GM11168 (cell line): ENCODE data around the gene CAMK2B.
"Not testable (repeated sequence)": the region's sequence is repeated elsewhere in the genome, so short reads cannot be mapped to it uniquely, and the experiment has no call there.

Source experiments
- in situ Hi-C: fragments of 300-500 bp; cut with MboI; formaldehyde crosslinking; loops from one replicate; pipeline ENCODE4 v1.12.0; 2022; ENCODE audit warnings: low sequenced_read_pairs; ENCODE audit not compliant: unreplicated experiment

Gene CAMK2B

DNA sequence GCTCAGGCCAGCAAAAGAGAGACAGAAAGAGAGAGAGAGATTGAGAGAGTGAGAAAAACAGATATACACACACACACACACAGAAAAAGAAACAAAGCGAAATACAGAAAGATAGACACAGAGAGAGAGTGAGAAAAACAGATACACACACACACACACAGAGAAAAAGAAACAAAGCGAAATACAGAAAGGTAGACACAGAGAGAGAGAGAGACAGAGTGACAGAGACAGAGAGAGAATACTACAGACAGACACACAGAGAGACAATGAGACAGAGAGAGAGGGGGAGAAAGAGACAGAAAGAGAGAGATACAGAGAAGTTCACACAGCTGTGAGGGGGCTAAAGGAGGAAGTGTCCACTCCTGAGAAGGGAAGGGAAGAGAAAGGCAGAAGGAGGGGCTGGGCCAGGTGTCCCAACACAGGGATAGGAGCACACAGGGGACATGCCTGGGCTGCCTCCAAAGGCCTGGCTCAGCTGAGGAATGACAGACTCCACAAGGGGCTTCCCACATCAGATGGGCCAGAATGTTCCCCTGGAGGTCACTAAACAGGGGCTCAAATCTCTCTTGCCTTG is 140.4 kb downstream of the CAMK2B start:
- in situ Hi-C loops, result no loop called here

GRCh38 chr7:44184206-44184872 is 141.1 kb downstream of the CAMK2B start:
- in situ Hi-C loops, result no loop called here

DNA sequence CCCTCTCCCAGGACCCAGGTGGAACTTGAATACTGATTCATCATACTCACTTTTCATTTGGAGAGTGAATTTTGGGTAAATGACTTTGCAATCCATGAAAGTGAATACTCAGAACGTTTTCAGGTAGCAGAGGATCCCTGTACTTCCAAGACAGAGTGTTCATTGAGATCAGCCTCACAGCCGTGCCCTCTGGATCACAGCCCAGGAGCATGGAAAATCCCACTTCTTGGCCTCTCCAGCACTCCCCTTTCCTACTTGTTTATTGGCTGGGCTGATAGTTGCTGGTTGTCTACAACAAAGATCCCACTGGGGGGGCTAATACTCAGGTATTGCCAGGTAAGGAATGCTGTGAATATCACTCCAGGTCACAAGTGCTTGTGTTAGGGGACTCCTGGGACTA is 142.0 kb downstream of the CAMK2B start:
- in situ Hi-C loops, result no loop called here

DNA sequence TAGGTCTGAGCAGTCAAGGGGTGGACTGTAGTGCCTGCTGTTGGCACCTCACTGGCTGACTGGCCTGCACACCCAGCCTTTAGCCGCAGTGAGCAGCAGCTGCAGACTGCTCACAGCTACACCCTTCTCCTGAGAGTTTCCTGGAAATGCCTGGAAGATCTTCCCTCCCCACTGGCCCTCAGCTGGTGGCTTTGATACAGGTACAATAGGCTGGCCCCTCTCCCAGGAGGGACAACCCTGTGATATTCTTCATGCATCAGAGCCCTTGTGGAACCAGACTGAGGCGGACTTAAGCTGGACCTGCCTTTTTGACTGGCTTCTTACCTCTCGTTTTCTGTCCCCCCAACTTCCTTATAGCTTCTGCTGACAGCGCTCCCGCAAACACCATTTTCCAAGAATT is 142.6 kb downstream of the CAMK2B start:
- in situ Hi-C loops, result no loop called here

- in situ Hi-C loops, result no loop called here
Observed at GRCh38 chr7:44180631-44181030, 144.8 kb downstream of the CAMK2B start.

GRCh38 chr7:44177570-44178131 is 147.7 kb downstream of the CAMK2B start:
- in situ Hi-C loops, result no loop called here

- in situ Hi-C loops, result no loop called here
Observed at GRCh38 chr7:44176486-44176885, 148.9 kb downstream of the CAMK2B start.

- in situ Hi-C loops, result no loop called here
Observed at GRCh38 chr7:44175730-44176129, 149.7 kb downstream of the CAMK2B start.

DNA sequence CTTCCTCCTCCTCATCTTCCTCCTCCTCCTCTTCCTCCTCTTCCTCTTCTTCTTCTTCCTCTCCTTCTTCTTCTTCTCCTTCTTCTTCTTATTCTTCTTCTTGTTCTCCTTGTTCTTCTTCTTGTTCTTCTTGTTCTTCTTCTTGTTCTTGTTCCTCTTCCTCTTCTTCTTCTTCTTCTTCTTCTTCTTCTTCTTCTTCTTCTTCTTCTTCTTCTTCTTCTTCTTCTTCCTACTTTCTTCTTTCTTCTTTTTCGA is 150.8 kb downstream of the CAMK2B start:
- in situ Hi-C loops, result not testable (repeated sequence)

DNA sequence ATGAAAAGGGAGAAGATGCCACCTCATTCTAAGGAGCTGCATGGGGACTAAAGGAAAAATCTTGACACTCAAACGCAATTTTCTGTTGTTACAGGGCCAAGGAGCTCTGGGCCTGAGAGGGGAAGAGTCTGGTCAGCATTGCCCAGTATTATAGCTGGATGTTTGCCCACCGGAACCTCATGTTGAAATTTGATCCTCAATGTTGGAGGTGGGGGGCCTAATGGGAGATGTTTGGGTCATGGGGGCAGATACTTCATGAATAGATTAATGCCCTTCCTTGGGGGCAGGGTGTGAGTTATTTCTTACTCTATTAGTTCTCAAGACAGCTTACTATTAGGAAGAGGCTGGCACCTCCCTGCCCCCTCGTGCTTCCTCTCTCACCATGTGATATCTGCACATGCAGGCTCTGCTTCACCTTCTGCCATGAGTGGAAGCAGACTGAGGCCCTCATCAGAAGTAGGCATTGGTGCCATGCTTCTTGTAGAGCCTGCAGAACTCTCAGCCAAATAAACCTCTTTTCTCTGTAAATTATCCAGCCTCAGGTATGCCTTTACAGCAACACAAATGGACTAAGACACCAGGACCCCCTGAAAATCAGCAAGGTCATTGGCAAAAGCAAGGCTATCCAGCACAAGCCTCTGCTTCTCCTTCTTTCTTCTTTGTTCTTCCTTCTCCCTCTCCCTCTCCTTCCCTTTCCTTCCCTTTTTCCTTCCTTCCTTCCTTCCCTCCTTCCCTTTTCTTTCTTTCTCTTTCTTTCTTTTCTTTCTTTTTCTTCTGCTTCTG is 151.3 kb downstream of the CAMK2B start:
- in situ Hi-C loops, result no loop called here

GRCh38 chr7:44172803-44173424 is 152.5 kb downstream of the CAMK2B start:
- in situ Hi-C loops, result no loop called here

DNA sequence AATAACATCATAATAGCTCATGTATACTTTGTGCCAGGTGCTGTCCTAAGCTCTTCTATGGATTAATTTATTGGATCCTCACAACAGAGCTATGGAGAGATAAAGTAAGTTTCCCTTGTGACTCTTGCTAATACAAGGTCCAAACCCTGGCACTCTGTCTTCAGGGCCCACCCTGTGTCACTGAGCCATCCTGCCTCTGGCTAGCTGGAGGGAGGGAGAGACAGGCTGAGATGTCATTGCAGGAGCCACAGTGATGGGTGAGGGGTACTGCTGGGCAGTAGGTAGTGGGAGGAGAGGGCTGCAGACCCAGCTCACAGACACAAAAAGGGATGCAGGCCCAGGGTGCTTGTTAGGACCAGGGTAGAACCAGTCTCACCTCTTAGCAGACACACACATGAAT is 153.0 kb downstream of the CAMK2B start:
- in situ Hi-C loops, result no loop called here

GRCh38 chr7:44171901-44172300 is 153.5 kb downstream of the CAMK2B start:
- in situ Hi-C loops, result not testable (repeated sequence)

GRCh38 chr7:44167920-44168319 is 157.5 kb downstream of the CAMK2B start:
- in situ Hi-C loops, result no loop called here
